Rectal smooth muscle tissue (tissue), 1 donor: ENCODE data around the gene DMD.

ENCODE experiments used
- H3K27ac ChIP-seq: one replicate; pipeline ENCODE4 v1.7.0; 2013; ENCODE audit warnings: low read depth, low read length, inconsistent platforms
- H3K27me3 ChIP-seq: one replicate; pipeline ENCODE4 v1.7.0; 2013; ENCODE audit warnings: low read length; ENCODE audit not compliant: control insufficient read depth, insufficient read depth
- H3K36me3 ChIP-seq: one replicate; pipeline ENCODE4 v1.7.0; 2013; ENCODE audit warnings: low read length; ENCODE audit not compliant: control insufficient read depth, insufficient read depth
- H3K4me1 ChIP-seq: one replicate; pipeline ENCODE4 v1.7.0; 2013; ENCODE audit warnings: low read length; ENCODE audit not compliant: control insufficient read depth, insufficient read depth
- H3K4me3 ChIP-seq: one replicate; pipeline ENCODE4 v1.7.0; 2013; ENCODE audit warnings: low read length
- H3K9ac ChIP-seq: one replicate; pipeline ENCODE4 v1.7.0; 2013; ENCODE audit warnings: low read length

The DMD gene

DNA sequence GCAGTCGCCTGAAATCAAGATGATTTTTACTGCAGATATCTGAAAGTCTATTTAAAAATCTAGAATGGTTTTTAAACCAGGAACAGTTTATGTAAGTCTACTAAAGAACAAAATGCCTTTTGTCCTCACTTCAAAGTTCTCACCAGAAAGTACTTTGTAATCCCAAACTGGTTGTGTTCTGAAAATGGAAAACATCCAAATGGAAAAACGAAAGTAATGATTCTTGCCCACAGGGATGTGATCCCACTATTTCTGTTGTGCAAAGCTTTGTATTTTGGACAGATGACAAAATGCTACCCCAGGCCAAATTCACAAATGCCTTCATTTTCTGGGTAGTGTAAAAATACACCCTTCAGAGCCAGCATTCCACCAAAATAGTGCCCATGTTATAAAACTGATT lies 1874.0 kb downstream of the DMD start:
- H3K9ac ChIP-seq: no peak overlapping the region
- H3K4me1 ChIP-seq: peaks cover 6% of the 10 kb centered on the region
- H3K4me3 ChIP-seq: no peak overlapping the region
- no peaks in the 10 kb centered on the region for H3K27me3 ChIP-seq
- H3K36me3 ChIP-seq: no peaks in the 10 kb centered on the region
- H3K27ac ChIP-seq: no peak overlapping the region

DNA sequence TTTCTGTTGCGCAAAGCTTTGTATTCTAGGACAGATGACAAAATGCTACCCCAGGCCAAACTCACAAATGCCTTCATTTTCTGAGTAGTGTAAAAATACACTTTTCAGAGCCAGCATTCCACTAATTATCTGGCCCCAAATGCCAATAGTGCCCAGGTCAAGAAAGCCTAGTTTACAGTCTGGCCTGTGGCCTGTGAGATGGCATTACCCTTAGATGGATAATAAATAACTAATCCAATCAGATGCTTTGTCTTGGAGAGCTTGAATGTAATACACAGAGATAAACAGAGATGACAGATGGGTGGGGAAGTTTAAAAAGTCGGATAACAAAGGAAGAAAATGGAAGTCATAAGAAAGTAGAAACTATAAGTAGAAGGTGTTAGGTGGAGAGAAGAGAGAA lies 1874.9 kb downstream of the DMD start:
- Histone ChIP-seq H3K27me3 (no peaks in the 10 kb centered on the region), H3K36me3 (no peaks in the 10 kb centered on the region), H3K4me3 (no peak overlapping the region), H3K4me1 (peaks cover 6% of the 10 kb centered on the region), H3K9ac (no peak overlapping the region), H3K27ac (no peak overlapping the region)

DNA sequence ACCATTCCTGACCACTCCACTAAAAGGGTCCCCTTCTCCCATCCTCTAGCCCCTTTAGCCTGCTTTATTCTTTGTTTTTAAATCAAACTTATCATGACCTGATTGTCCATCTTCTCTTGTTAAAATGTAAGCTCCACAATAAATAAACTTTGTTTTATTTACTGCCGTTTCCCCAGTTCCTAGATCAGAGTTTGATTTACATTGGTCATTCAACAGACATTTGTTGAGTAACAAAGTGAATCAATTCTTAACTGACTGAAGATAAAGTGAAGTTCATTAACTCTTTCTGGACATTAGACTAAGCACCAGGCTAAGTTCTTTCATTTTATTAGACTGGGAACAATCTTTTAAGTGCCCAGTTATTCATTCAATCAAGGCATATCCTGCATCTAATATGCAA lies 1876.4 kb downstream of the DMD start:
- Histone ChIP-seq H3K4me1 (peaks cover 3% of the 10 kb centered on the region), H3K4me3 (no peak overlapping the region), H3K27me3 (no peaks in the 10 kb centered on the region), H3K27ac (no peak overlapping the region), H3K36me3 (no peaks in the 10 kb centered on the region), H3K9ac (no peak overlapping the region)

DNA sequence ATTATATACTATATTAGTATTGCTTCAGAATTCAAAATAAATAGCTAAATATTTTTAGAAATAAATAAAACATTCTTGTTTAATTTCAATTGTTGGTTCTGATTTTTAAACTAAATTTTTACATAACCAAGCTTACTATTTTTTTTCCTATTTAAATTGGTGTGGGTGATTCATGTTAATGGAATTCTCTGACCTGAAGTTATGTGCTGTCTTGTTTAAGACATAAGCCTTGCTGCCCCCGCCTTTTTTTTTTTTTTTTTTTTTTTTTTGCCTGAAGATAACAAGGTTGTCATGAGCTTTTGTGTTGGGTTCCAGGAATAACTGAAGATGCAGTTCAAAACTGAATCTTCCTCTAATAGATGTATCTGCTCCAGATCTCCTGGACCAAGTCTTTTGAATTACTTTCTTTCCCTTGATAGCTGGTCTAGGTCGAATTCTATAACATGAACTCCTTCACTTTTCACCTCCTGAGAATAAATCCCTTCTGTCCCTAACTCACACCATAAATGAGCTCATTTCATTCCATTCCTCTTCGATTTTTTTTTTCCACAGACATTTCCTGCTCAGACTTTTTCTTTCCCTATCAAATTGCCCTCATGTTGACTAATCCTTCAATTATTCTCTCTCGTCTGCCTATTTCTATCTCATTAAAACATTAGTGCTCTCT lies 1878.1 kb downstream of the DMD start:
- peaks cover 3% of the 10 kb centered on the region for H3K4me1 ChIP-seq
- no peak overlapping the region for H3K4me3 ChIP-seq
- no peaks in the 10 kb centered on the region for H3K36me3 ChIP-seq
- H3K27ac ChIP-seq: no peak overlapping the region
- no peaks in the 10 kb centered on the region for H3K27me3 ChIP-seq
- no peak overlapping the region for H3K9ac ChIP-seq

DNA sequence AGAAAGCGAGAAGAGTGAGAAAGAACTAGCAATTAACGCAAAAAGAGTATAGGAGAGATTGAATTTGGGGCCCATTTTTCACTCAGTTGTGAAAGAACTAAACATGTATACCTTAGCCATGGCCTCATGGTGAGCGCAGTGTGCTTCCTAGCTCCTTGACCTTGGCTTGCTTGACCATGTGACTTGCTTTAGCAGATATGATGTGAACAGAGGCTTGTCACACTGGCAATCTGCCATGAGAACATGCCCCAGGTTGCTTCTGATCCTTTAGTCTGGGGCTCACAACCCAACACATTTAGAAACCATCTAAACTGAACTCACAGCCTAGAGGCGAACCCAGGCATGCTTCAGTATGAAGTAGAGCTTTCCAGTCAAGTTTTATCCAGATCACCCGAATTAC lies 1879.4 kb downstream of the DMD start:
- no peak overlapping the region for H3K9ac ChIP-seq
- H3K4me1 ChIP-seq: no peaks in the 10 kb centered on the region
- no peak overlapping the region for H3K27ac ChIP-seq
- no peaks in the 10 kb centered on the region for H3K27me3 ChIP-seq
- H3K4me3 ChIP-seq: no peak overlapping the region
- H3K36me3 ChIP-seq: no peaks in the 10 kb centered on the region

DNA sequence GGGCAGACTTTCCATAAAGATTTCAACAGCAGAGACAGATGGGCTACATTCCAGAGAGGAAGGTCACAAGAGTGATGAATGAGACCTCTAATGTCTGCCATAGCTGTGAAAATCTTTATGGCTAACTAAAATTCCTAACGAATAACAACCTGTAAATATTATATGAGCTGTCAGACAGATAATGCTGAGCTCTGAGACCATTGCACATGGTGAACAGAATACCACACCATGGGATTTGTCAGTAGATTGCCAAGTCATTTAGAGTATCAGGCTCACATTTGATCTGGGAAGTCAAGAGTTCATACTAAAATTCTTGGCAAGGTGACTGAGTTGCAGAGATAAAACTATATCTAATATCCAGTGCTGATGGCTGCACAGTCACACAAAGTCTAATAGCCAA lies 1880.3 kb downstream of the DMD start:
- H3K9ac ChIP-seq: no peak overlapping the region
- H3K27me3 ChIP-seq: no peaks in the 10 kb centered on the region
- no peaks in the 10 kb centered on the region for H3K4me1 ChIP-seq

DNA sequence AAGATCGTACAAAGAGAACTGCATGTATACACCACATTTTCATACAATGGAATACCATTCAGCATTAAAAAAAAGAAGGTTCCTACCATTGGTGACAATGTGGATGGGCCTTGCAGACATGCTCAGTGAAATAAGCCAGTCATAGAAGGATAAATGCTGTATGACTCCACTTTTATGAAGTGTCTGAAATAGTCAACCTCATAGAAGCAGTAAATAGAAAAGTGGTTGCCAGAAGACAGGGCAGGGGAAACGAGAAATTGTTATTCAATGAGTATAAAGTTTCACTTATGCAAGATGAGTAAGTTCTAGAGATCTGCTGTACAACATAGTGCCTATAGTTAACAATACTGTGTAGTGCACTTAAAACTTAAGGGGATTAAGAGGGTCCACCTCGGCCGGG lies 1882.1 kb downstream of the DMD start:
- no peak overlapping the region for H3K4me3 ChIP-seq
- H3K9ac ChIP-seq: no peak overlapping the region
- H3K4me1 ChIP-seq: no peaks in the 10 kb centered on the region
- no peaks in the 10 kb centered on the region for H3K36me3 ChIP-seq
- no peak overlapping the region for H3K27ac ChIP-seq
- no peaks in the 10 kb centered on the region for H3K27me3 ChIP-seq

More for the DNA sequence above, 1880.3 kb downstream of the DMD start:
- Histone ChIP-seq H3K36me3 (no peaks in the 10 kb centered on the region), H3K4me3 (no peak overlapping the region), H3K27ac (no peak overlapping the region)

DNA sequence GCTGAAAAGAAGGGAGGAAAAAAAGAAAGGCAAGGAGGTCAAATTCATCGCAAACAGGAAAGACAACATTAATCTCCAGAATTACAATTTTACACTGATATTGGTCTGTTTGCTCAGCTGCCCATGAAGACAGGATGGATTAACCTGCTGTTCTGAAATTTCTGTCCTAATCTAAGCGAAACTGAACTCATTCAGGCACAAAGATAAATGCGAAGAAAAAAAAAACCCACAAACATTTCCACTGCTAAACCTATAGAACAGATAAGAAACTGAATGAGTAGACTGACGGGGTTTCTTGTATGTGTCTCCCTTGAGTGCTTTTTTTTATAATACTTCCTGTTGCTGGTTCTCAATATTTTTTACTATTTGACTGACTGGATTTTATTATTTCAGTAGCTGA lies 1887.7 kb downstream of the DMD start:
- Histone ChIP-seq H3K4me1 (no peaks in the 10 kb centered on the region), H3K27ac (no peak overlapping the region), H3K36me3 (no peaks in the 10 kb centered on the region)

DNA sequence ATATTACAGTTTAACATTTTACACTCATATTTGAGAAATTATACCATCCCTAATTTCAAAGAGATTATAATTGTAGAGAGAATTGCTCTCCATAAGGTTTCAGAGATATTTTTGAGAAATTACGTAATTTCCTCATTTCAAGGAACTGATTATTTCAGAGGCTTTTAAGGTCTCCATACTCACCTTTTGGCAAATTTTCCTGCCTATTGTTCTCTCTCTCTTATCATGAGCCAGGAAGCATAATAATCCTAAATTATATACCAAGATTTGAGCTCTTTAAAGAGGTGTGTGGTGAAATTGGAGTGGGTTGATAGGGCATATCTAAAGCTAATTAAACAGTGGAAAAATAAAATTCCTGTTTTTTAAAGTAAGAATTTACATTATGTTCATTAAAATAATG lies 1890.6 kb downstream of the DMD start:
- Histone ChIP-seq H3K9ac (no peak overlapping the region), H3K4me1 (no peaks in the 10 kb centered on the region), H3K4me3 (no peak overlapping the region), H3K36me3 (no peaks in the 10 kb centered on the region), H3K27me3 (no peaks in the 10 kb centered on the region), H3K27ac (no peak overlapping the region)

More for the DNA sequence above, 1887.7 kb downstream of the DMD start:
- H3K9ac ChIP-seq: no peak overlapping the region
- no peaks in the 10 kb centered on the region for H3K27me3 ChIP-seq
- H3K4me3 ChIP-seq: no peak overlapping the region

DNA sequence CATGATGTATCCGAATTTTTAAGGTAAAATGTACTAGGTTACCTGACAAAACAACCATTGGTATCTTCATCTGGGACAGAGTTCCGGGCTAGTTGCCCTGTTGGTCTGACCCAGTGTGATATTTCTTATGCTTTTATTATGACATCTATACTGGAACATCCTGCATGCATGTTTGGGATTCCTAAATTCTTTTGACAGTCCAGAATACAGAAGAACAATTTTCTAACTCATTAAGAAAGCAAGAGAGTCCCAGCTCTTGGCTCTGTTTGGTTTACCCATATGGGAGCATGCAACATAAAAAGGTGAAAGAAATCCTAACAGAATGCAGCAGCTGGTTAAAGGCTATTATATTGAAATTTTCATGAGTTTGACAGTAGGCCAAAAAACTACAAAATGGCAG lies 1891.8 kb downstream of the DMD start:
- no peak overlapping the region for H3K9ac ChIP-seq
- H3K27me3 ChIP-seq: no peaks in the 10 kb centered on the region
- no peaks in the 10 kb centered on the region for H3K36me3 ChIP-seq
- no peak overlapping the region for H3K27ac ChIP-seq
- no peaks in the 10 kb centered on the region for H3K4me1 ChIP-seq
- no peak overlapping the region for H3K4me3 ChIP-seq

DNA sequence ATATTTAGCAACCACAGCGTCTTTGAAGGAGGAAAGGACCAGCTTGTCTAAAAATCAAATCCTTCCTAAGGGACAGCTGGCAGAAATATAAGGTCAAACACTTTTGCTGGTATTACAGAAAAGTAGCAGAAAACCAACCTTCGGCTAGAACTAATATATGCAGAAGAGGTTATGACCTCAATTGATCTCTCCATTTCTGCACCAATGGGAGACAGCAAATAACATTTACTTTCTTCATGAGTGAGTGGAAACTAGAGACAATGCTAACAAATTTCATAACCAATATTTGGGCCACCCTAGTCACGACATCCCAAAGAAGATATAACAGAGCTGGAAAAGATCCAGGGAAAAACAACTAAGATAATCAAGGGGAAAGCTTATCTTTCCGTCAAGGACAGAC lies 1892.5 kb downstream of the DMD start:
- H3K4me3 ChIP-seq: no peak overlapping the region
- no peaks in the 10 kb centered on the region for H3K4me1 ChIP-seq
- H3K27ac ChIP-seq: no peak overlapping the region
- no peaks in the 10 kb centered on the region for H3K36me3 ChIP-seq
- no peak overlapping the region for H3K9ac ChIP-seq
- no peaks in the 10 kb centered on the region for H3K27me3 ChIP-seq

DNA sequence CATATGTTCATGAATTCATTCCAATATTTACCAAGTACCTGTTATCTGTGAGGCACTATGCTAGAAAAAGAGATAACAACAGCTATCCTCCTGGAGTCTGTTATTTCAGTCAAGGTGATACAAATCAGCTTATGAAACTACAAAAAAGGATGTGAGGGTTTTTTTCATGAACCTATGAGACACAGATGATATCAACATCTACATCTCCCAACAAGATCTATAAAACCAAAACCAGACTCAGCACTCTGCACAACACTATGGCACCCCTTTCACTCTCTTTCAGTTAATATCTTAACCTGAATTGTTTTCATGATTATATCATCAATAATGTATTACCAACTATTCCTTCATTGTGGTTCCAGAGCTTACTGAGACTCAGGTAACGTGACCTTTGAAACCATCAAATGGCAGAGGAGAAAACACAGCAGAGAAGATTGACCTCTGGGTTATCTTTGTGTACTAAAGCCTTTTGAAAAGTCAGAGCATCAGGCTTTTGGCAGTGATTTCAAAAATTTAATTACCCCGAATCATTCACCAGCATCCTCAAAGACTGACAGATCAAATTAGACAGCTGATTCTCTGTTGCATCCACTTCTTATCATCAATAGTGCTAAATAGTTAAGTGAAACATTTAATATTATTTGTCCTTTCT lies 1894.9 kb downstream of the DMD start:
- Histone ChIP-seq H3K27ac (no peak overlapping the region), H3K36me3 (no peaks in the 10 kb centered on the region), H3K4me3 (no peak overlapping the region), H3K4me1 (no peaks in the 10 kb centered on the region), H3K27me3 (no peaks in the 10 kb centered on the region), H3K9ac (no peak overlapping the region)

DNA sequence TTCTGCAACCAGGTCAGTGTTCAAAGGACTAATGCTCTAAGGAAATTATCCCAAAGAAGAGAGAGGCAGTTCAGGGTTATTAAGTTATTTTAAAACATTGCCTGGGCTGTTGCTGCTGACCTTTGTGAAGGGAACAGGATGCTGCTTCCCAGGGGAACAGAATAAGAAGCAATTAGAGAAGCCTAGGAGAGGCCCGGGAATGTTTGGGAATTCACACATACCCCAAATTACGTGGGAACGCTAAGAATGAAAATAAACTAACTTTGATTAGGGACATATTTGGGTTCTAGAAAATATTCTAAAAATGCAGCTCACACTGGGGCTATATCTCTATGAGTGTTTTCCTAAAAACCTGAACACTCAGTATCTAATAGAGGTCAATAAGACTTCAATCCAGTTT lies 1896.4 kb downstream of the DMD start:
- H3K36me3 ChIP-seq: no peaks in the 10 kb centered on the region
- H3K4me1 ChIP-seq: no peaks in the 10 kb centered on the region
- H3K27me3 ChIP-seq: no peaks in the 10 kb centered on the region
- no peak overlapping the region for H3K27ac ChIP-seq
- H3K9ac ChIP-seq: no peak overlapping the region
- no peak overlapping the region for H3K4me3 ChIP-seq
